ENCODE results near the gene RAB4B.
"Not testable (repeated sequence)": the region's sequence is repeated elsewhere in the genome, so short reads cannot be mapped to it uniquely, and the experiment has no call there.

Gene RAB4B

GRCh38 chr19:40803857-40804782, 26.1 kb downstream of the RAB4B start:
- peak in 3 of 4 experiments; percentile 43 to 52 (median 47) for DNase-seq

GRCh38 chr19:40804783-40805242, 26.8 kb downstream of the RAB4B start:
- no peak for DNase-seq

- DNase-seq = no peak
These were observed 27.3 kb downstream of the RAB4B start for GRCh38 chr19:40805258-40805868.

- DNase-seq = peak; percentile 74 to 87 (median 80)
These were observed 28.5 kb downstream of the RAB4B start for GRCh38 chr19:40806423-40807146.

GRCh38 chr19:40807147-40808020, 29.3 kb downstream of the RAB4B start:
- no peak for DNase-seq

- DNase-seq = no peak
These were observed 29.9 kb downstream of the RAB4B start for GRCh38 chr19:40808021-40808325.

GRCh38 chr19:40808497-40808896, 30.4 kb downstream of the RAB4B start:
- DNase-seq = no peak

GRCh38 chr19:40809358-40810086, 31.5 kb downstream of the RAB4B start:
- DNase-seq = no peak

- DNase-seq = no peak
These were observed 32.1 kb downstream of the RAB4B start for GRCh38 chr19:40810160-40810559.

- DNase-seq = peak; percentile 66 to 87 (median 72)
These were observed 32.8 kb downstream of the RAB4B start for GRCh38 chr19:40810649-40811408.

- DNase-seq = no peak
These were observed 33.7 kb downstream of the RAB4B start for GRCh38 chr19:40811478-40812341.

- not testable (repeated sequence) for DNase-seq
These were observed 34.5 kb downstream of the RAB4B start for GRCh38 chr19:40812571-40812970.

- no peak for DNase-seq
These were observed 35.1 kb downstream of the RAB4B start for GRCh38 chr19:40813182-40813581.

GRCh38 chr19:40815223-40815622, 37.2 kb downstream of the RAB4B start:
- DNase-seq = no peak

GRCh38 chr19:40818480-40819399, 40.7 kb downstream of the RAB4B start:
- peak in 3 of 4 experiments; percentile 45 to 72 (median 52) for DNase-seq

- DNase-seq = peak; percentile 61 to 77 (median 72)
These were observed 41.6 kb downstream of the RAB4B start for GRCh38 chr19:40819479-40820234.

GRCh38 chr19:40822161-40822560, 44.1 kb downstream of the RAB4B start:
- no peak for DNase-seq
